ENCODE measurements around the gene FASN.

DNA sequence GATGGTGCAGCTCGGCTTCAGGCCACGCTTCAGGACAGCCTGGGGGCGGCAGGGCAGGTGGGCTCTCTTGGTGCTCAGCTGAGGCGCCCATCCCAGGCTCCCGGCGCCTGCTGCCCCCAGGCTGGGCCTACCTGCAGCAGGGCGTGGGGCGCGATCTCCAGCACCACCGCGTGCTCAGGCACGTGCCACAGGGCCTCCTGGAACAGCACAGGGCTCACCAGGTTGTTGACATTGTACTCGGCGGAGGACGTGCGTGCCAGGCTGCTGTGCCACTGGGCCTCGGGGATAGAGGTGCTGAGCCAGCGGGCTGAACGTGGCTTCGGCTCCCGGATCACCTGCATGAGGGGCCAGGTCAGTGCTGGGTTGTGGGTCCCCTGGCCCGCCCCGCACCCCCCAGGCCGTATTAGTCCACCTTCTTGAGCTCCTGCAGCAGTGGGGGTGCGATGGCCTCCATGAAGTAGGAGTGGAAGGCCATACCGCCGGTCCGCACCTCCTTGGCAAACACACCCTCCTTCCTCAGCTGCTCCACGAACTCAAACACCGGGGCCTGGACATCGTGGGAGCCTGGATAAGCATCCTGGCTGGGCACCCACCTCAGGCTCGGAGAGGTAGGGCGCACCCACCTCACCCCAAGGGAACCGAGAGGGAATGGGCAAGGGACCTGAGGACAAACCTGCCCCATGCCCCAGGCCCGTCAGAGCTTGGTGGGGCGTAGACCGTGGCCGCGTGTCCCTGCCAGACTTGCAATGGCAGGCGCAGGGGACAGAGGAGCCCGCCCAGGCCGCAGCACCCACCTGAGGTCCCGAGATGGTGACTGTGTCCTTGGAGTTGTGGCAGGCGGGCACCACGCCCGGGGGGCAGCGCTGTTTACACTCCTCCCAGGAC is 9.0 kb downstream of the FASN start:
- TF ChIP-seq GATA2 (IDR thresholded peaks at IDR 0.05; ENCODE audit: low read depth, low read length), result no peak
- TF ChIP-seq GATA3 (IDR thresholded peaks at IDR 0.05; ENCODE audit: low read depth, low read length), result no peak
